Esophagus squamous epithelium (tissue), 5 donors: ENCODE measurements around the gene E2F4. TPM values are rescaled to one million over a fixed set of nuclear protein-coding genes. Genes with fewer than 3 reads are reported as not detected.

Experiments used
- DNase-seq: peaks from one replicate; lab custom pipeline; 2025; lab: John Stamatoyannopoulos, UW
- H3K27ac ChIP-seq, 4 donors: fragments of 200-600 bp; sonication (generic); one replicate each; pipeline ENCODE4 v1.5.1; 2016 to 2019; ENCODE audit warnings: mild to moderate bottlenecking in 1 of 4
- H3K27me3 ChIP-seq, 4 donors: fragments of 200-600 bp; sonication (generic); 1 replicate in 3 of 4; 2 replicates in 1 of 4; pipeline versions ENCODE4 v1.5.1 to v1.6.0; 2017 to 2021; ENCODE audit warnings: antibody characterized with exemption in 1 of 4
- H3K36me3 ChIP-seq, 3 donors: fragments of 200-600 bp; sonication (generic); one replicate each; pipeline ENCODE4 v1.5.1; 2016 to 2019
- H3K4me1 ChIP-seq, 3 donors: fragments of 200-600 bp; sonication (generic); one replicate each; pipeline ENCODE4 v1.5.1; 2017 to 2019
- H3K4me3 ChIP-seq, 4 donors: fragments of 200-600 bp; sonication (generic); 1 replicate in 3 of 4; 2 replicates in 1 of 4; pipeline ENCODE4 v1.5.1; 2016 to 2019; ENCODE audit warnings: mild to moderate bottlenecking in 2 of 4, moderate library complexity in 1 of 4
- H3K9me3 ChIP-seq, 3 donors: fragments of 200-600 bp; sonication (generic); one replicate each; pipeline ENCODE4 v1.5.1; 2016 to 2019
- POLR2A ChIP-seq, 4 donors: fragments of 450-650 bp; IDR thresholded peaks; one replicate each; pipeline ENCODE4 v1.6.1; 2017; ENCODE audit warnings: antibody characterized with exemption in 4 of 4, mild to moderate bottlenecking in 4 of 4, moderate library complexity in 3 of 4
- WGBS, 2 donors: methylation state at CpG; one replicate each; pipeline ENCODE4 v1.1.5; 2018; 5-methylcytosine and 5-hydroxymethylcytosine counted together
- intact Hi-C: fragments of 100-400 bp; cut with DNase I; formaldehyde crosslinking; loops from one replicate; pipeline ENCODE4 v1.15.0; 2022
- total RNA-seq, 4 donors: library from RNA; depleted of rRNA; stranded (reverse); fragments of >200 nt; gene quantifications; one replicate each; pipeline ENCODE4 v1.1.0, GENCODE V29; 2016
- TF ChIP-seq, protein P1 (sequence below), 6 experiments: fragments of 450-650 bp in 4 of 6; fragments of 200-600 bp in 2 of 6; sonication (generic) in 2 of 6; IDR thresholded peaks; one replicate each; pipeline ENCODE4 v1.5.1; 2016 to 2019; ENCODE audit warnings: antibody characterized with exemption in 6 of 6, mild to moderate bottlenecking in 4 of 6, moderate library complexity in 4 of 6
- donor health status: DM: yes; HTN: yes; CAD: no.

Gene E2F4
- total RNA-seq, 4 donors from 2014 or later: 66.1 to 96.9 (median 81.9) TPM

DNA sequence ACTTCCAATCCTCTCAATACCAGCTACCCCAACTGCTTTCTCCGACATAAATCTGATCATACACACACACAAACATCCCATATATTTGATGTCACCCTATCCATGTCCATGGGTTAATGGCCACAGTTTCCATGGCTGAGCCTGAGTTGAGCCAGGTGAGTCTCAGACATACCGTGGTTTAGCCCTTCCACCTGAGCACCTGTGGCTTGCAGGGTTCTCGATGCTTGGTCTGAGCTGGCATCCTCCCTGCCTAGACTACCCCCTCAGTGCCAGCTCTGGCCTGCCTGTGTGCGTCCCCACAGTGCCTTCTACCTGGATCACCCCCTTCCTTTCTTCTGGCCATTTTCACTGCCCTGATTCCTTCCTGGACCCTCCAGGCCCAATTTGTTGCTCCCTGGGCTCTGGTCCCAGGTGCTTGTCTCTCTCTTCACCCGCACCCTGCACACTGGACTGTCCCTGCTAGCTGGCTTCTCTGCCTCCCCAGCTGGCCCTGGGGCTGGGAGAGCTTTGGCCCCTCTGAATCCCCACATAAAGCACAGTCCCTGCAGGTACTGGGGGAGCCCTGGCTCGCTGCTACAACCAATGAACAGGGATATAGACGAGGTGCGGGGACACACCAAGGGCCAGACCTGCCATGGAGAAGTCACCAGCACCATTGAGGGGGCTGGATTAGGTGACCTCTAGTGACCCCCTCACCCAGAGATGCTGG lies 14.3 kb downstream of the E2F4 start:
- 86 to 88% methylated on average over 6 to 7 of the region's 8 CpGs for WGBS, 2 donors
- Histone ChIP-seq H3K4me1 (peaks cover 0 to 19% (median 0%) of the 10 kb centered on the region in 3 donors), H3K36me3 (peaks cover 26 to 50% (median 28%) of the 10 kb centered on the region in 3 donors)

DNA sequence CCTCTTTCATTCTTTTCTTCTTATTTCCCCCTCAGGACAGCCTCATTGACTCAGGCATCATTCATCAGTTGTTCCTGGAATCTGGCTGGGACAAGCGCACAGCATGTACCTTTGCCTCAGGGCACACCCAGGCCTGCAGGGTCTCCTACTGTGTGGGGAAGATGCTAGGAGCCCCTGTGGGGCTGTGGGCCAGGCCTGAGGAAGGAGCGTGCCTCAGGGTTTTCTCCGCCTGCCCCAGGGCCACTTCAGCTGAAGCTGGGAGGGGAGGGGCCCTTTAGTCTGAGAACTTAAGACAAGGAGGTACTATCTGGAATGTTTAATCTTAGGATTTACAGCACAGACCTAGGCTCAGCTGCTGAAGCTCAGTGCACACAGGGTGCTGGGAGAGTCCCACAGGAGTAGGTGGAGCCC lies 14.9 kb downstream of the E2F4 start:
- Histone ChIP-seq H3K4me3 (no peak overlapping the region), H3K36me3 (peaks cover 20 to 45% (median 24%) of the 10 kb centered on the region in 3 donors), H3K9me3 (no peaks in the 10 kb centered on the region), H3K4me1 (peaks cover 0 to 19% (median 0%) of the 10 kb centered on the region in 3 donors), H3K27ac (no peak overlapping the region), H3K27me3 (no peaks in the 10 kb centered on the region)
- TF ChIP-seq, protein P1, sequence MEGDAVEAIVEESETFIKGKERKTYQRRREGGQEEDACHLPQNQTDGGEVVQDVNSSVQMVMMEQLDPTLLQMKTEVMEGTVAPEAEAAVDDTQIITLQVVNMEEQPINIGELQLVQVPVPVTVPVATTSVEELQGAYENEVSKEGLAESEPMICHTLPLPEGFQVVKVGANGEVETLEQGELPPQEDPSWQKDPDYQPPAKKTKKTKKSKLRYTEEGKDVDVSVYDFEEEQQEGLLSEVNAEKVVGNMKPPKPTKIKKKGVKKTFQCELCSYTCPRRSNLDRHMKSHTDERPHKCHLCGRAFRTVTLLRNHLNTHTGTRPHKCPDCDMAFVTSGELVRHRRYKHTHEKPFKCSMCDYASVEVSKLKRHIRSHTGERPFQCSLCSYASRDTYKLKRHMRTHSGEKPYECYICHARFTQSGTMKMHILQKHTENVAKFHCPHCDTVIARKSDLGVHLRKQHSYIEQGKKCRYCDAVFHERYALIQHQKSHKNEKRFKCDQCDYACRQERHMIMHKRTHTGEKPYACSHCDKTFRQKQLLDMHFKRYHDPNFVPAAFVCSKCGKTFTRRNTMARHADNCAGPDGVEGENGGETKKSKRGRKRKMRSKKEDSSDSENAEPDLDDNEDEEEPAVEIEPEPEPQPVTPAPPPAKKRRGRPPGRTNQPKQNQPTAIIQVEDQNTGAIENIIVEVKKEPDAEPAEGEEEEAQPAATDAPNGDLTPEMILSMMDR (IDR thresholded peaks at IDR 0.05): no peak
- no peak for DNase-seq
- intact Hi-C loops: no loop called here
- 65 to 70% methylated on average over 2 of the region's 3 CpGs for WGBS, 2 donors

More for the DNA sequence above, 14.3 kb downstream of the E2F4 start:
- Histone ChIP-seq H3K27me3 (no peaks in the 10 kb centered on the region), H3K4me3 (no peak overlapping the region), H3K9me3 (no peaks in the 10 kb centered on the region), H3K27ac (no peak overlapping the region)
- DNase-seq: no peak
- intact Hi-C loops: no loop called here
- TF ChIP-seq, protein P1 (IDR thresholded peaks at IDR 0.05): no peak
- no peak for TF ChIP-seq POLR2A (IDR thresholded peaks at IDR 0.05)

DNA sequence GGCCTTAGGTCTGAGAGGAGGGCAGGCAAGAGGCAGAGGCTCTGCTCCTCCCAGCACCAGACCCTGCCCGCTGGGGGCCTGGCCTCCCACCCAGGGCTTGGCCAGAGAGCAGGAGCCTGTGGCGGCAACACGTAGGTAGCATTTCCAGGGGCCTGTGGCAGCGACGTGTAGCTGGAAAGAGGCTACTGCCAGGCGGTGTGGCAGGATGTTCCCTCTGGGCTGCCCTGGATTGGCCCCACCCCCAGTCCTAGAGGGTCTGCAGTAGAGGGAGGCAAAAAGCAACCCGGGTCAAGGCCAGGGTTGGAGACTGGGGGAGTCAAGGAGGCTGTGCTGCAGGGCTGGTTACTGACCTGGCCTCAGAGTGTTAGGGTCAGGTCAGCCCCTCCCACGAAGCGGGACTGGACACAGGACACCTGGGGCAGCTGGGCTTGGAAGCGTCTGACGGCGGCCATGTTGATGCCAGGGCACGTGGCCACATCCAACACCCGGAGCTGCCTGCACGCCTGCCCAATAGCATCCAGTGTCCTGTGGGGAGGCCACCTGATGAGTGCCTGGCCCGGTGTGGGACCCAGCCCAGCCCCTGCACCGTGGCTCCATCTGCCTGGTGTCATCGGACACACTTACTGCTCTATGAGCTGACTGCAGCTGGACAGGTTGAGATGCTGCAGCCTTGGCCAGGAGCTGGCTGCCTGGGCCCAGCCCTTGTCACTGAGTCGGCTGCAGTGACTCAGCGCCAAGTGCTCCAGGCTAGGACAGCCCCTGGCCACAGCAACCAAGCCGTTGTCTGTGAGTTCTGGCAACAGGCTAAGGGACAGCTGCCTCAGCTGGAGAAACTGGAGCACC lies 15.5 kb downstream of the E2F4 start:
- WGBS, 2 donors: 32 to 39% methylated on average over 4 to 5 of the region's 21 CpGs
- no peak for DNase-seq
- H3K9me3 ChIP-seq: no peaks in the 10 kb centered on the region
- intact Hi-C loops: no loop called here
- H3K27me3 ChIP-seq: no peaks in the 10 kb centered on the region
- no peak overlapping the region for H3K4me3 ChIP-seq
- H3K4me1 ChIP-seq: peaks cover 0 to 19% (median 0%) of the 10 kb centered on the region in 3 donors
- no peak for TF ChIP-seq POLR2A (IDR thresholded peaks at IDR 0.05)
- TF ChIP-seq, protein P1 (IDR thresholded peaks at IDR 0.05): no peak
- H3K27ac ChIP-seq: no peak overlapping the region
- peaks cover 14 to 38% (median 19%) of the 10 kb centered on the region in 3 donors for H3K36me3 ChIP-seq

DNA sequence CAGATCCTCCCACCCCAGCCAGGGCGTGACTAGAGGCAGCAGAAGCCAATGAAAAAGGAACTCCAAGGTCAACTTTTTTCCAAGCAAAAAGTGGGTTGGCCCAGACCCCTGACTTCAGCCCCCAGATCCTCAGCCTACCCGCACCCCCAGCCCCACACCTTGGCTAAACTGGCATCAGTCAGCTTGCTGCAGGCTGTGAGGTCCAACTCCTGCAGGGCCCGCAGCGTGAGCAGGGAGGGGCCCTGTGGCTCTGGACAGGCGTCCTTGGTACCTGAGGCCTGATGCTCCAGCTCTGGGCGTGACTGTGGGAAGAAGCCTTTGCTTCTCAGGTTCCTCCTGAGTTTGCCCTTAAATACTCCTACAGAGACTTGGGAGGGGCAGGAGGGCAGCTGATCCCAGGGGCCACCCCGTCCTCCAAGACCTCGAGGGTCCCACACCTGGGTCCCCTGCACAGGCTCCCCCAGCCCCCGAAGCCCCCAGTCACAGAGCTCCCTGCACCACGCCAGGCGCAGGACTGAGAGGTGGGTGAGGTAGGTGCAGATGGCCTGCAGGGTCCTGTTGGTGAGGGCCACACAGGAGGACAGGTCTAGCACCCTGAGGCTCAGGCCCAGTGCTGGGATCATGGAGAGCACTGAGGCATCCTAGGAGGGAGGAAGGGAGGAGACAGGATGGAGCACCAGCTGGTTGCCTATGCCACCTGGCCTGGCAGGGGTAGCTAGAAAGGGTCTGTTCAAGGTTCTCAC lies 16.4 kb downstream of the E2F4 start:
- WGBS, 2 donors: 75 to 85% methylated on average over 4 to 5 of the region's 11 CpGs
- Histone ChIP-seq H3K27ac (no peak overlapping the region), H3K36me3 (peaks cover 5 to 30% (median 10%) of the 10 kb centered on the region in 3 donors), H3K27me3 (no peaks in the 10 kb centered on the region), H3K4me3 (no peak overlapping the region), H3K9me3 (no peaks in the 10 kb centered on the region), H3K4me1 (peaks cover 0 to 27% (median 5%) of the 10 kb centered on the region in 3 donors)
- TF ChIP-seq, protein P1 (IDR thresholded peaks at IDR 0.05): no peak
- no peak for TF ChIP-seq POLR2A (IDR thresholded peaks at IDR 0.05)
- intact Hi-C loops: no loop called here
- DNase-seq: no peak
